NCI-H1417 treated with DMSO at 0.1 percent for 48 hours (cell line): ENCODE measurements around the gene PARP8.
"Not testable (repeated sequence)": the region's sequence is repeated elsewhere in the genome, so short reads cannot be mapped to it uniquely, and the experiment has no call there.

Experiments
- DNase-seq: peaks from one replicate; lab custom pipeline; 2025; lab: John Stamatoyannopoulos, UW

PARP8 gene

GRCh38 chr5:50727149-50727496 is 60.7 kb downstream of the PARP8 start:
- no peak for DNase-seq

GRCh38 chr5:50727845-50728244 is 61.4 kb downstream of the PARP8 start:
- DNase-seq = no peak

- no peak for DNase-seq
These were observed 63.9 kb downstream of the PARP8 start for GRCh38 chr5:50730336-50730735.

- no peak for DNase-seq
These were observed 64.4 kb downstream of the PARP8 start for GRCh38 chr5:50730841-50731240.

- DNase-seq = no peak
These were observed 67.3 kb downstream of the PARP8 start for GRCh38 chr5:50733741-50734140.

GRCh38 chr5:50738864-50739263 is 72.4 kb downstream of the PARP8 start:
- DNase-seq = no peak

- DNase-seq = no peak
These were observed 74.4 kb downstream of the PARP8 start for GRCh38 chr5:50740832-50741231.

- DNase-seq = no peak
These were observed 78.3 kb downstream of the PARP8 start for GRCh38 chr5:50744776-50745175.

GRCh38 chr5:50745221-50745910 is 78.9 kb downstream of the PARP8 start:
- DNase-seq = peak; percentile 8

GRCh38 chr5:50749181-50749580 is 82.7 kb downstream of the PARP8 start:
- no peak for DNase-seq

GRCh38 chr5:50749873-50750272 is 83.4 kb downstream of the PARP8 start:
- no peak for DNase-seq

GRCh38 chr5:50751064-50751657 is 84.7 kb downstream of the PARP8 start:
- no peak for DNase-seq

GRCh38 chr5:50752800-50753199 is 86.4 kb downstream of the PARP8 start:
- no peak for DNase-seq

- DNase-seq = no peak
These were observed 93.3 kb downstream of the PARP8 start for GRCh38 chr5:50759526-50760270.

- no peak for DNase-seq
These were observed 96.9 kb downstream of the PARP8 start for GRCh38 chr5:50763351-50763750.

- no peak for DNase-seq
These were observed 97.4 kb downstream of the PARP8 start for GRCh38 chr5:50763846-50764245.

- no peak for DNase-seq
These were observed 99.6 kb downstream of the PARP8 start for GRCh38 chr5:50766042-50766441.

- no peak for DNase-seq
These were observed 100.0 kb downstream of the PARP8 start for GRCh38 chr5:50766462-50766861.

- DNase-seq = no peak
These were observed 100.5 kb downstream of the PARP8 start for GRCh38 chr5:50766967-50767366.

GRCh38 chr5:50767588-50767987 is 101.2 kb downstream of the PARP8 start:
- no peak for DNase-seq

GRCh38 chr5:50768634-50769033 is 102.2 kb downstream of the PARP8 start:
- no peak for DNase-seq

- no peak for DNase-seq
These were observed 104.0 kb downstream of the PARP8 start for GRCh38 chr5:50770441-50770840.

GRCh38 chr5:50774446-50775175 is 108.2 kb downstream of the PARP8 start:
- not testable (repeated sequence) for DNase-seq
